WERI-Rb-1 (cell line): ENCODE measurements around the gene NBEA.
A peak's percentile ranks its signal among the peaks of the same experiment; 100 is the strongest.

Experiments used
- DNase-seq: peaks from one replicate; pipeline ENCODE4 v3.0.0-alpha.2; 2020
- H3K27ac ChIP-seq: fragments of 250-450 bp; sonication (Bioruptor Pico); 2 replicates; pipeline ENCODE4 v1.5.1; 2020; ENCODE audit warnings: mild to moderate bottlenecking, moderate library complexity
- H3K27me3 ChIP-seq: fragments of 250-450 bp; sonication (Bioruptor Pico); 2 replicates; pipeline ENCODE4 v1.5.1; 2021; ENCODE audit warnings: mild to moderate bottlenecking, low read depth, moderate library complexity; ENCODE audit not compliant: insufficient read depth, severe bottlenecking
- H3K36me3 ChIP-seq: fragments of 250-450 bp; sonication (Bioruptor Pico); 2 replicates; pipeline ENCODE4 v1.5.1; 2020; ENCODE audit warnings: mild to moderate bottlenecking, moderate library complexity
- H3K4me3 ChIP-seq: 2 replicates; pipeline ENCODE4 v1.5.1; 2011; ENCODE audit warnings: low read depth, mild to moderate bottlenecking, control low read depth, low read length
- H3K9me3 ChIP-seq: fragments of 250-450 bp; sonication (Bioruptor Pico); 2 replicates; pipeline ENCODE4 v1.5.1; 2021; ENCODE audit warnings: mild to moderate bottlenecking, moderate library complexity; ENCODE audit not compliant: severe bottlenecking
- CTCF ChIP-seq: IDR thresholded peaks from 2 replicates; pipeline ENCODE4 v1.5.1; 2011; ENCODE audit warnings: low read depth, mild to moderate bottlenecking, control low read depth, inconsistent platforms, low read length

NBEA gene

GRCh38 chr13:35712907-35713761 is 771.1 kb downstream of the NBEA start:
- TF ChIP-seq CTCF, result no peak

GRCh38 chr13:35714121-35714520 is 772.1 kb downstream of the NBEA start:
- peak; percentile 74 for DNase-seq
- Histone ChIP-seq H3K27me3 (no peaks in the 10 kb centered on the region), H3K4me3 (peak overlapping the region; percentile 26), H3K36me3 (no peaks in the 10 kb centered on the region), H3K9me3 (no peaks in the 10 kb centered on the region), H3K27ac (peak overlapping the region; percentile 91)
- TF ChIP-seq CTCF, result no peak

More at GRCh38 chr13:35712907-35713761, 771.1 kb downstream of the NBEA start:
- Histone ChIP-seq H3K36me3 (no peaks in the 10 kb centered on the region), H3K27ac (peak overlapping the region; percentile 91), H3K4me3 (no peak overlapping the region), H3K9me3 (no peaks in the 10 kb centered on the region), H3K27me3 (no peaks in the 10 kb centered on the region)
- no peak for DNase-seq

- no peaks in the 10 kb centered on the region for H3K9me3 ChIP-seq
- DNase-seq, result peak; percentile 86
- H3K4me3 ChIP-seq, result peak overlapping the region; percentile 26
- H3K36me3 ChIP-seq, result no peaks in the 10 kb centered on the region
- no peak for TF ChIP-seq CTCF
- no peaks in the 10 kb centered on the region for H3K27me3 ChIP-seq
- H3K27ac ChIP-seq, result peak overlapping the region; percentile 91
Observed at GRCh38 chr13:35714588-35715377, 772.7 kb downstream of the NBEA start.

DNA sequence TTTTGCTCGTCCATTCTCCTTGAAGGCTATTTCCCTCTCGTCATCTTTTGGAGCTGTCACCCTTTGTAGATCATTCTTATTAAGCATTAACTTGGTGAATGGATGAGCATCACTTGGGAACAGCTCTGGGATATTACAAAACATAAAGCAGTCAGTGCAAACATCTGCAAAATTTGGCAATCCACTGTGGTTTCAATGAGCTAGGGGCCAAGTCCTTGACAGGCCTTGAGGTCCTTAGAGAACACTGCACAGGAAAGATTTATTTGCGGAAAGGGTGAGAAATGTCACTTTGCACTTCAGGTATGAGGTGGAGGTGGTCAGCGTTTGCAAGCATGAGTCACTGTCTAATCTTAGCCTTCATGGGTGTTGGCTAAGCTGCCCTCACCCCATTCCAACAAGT is 774.1 kb downstream of the NBEA start:
- no peak for TF ChIP-seq CTCF
- H3K27me3 ChIP-seq, result no peaks in the 10 kb centered on the region
- no peak overlapping the region for H3K27ac ChIP-seq
- no peaks in the 10 kb centered on the region for H3K9me3 ChIP-seq
- no peaks in the 10 kb centered on the region for H3K36me3 ChIP-seq
- H3K4me3 ChIP-seq, result no peak overlapping the region
- no peak for DNase-seq

DNA sequence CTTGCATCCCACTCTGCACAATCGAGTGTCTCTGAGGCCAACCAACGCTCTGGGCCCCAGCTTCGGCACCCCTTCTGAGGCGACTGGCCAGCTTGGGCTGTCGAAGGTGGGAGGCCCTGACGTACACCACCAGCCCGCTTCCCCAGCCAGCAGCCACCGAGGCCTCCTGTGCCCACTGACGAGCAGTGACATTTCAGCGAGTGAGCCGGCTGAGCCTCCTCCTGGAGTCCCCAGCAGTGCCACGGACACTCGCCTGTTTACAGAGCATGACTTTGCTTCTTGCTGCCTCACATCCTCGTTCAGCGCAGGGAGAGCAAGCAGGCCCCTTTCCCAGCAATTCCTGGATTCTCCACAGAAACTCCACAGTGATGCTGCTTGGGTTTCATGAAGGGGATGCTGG is 774.7 kb downstream of the NBEA start:
- no peaks in the 10 kb centered on the region for H3K9me3 ChIP-seq
- TF ChIP-seq CTCF, result no peak
- no peak overlapping the region for H3K4me3 ChIP-seq
- no peaks in the 10 kb centered on the region for H3K27me3 ChIP-seq
- no peak for DNase-seq
- no peaks in the 10 kb centered on the region for H3K36me3 ChIP-seq
- H3K27ac ChIP-seq, result peak overlapping the region; percentile 48; the same call in 1 of the 2 replicates
